ENCODE data around the gene NTM. TPM values are rescaled to one million over a fixed set of nuclear protein-coding genes. Genes with fewer than 3 reads are reported as not detected.

NTM gene
- total and polyA plus RNA-seq, 2 donors from 2014 or later = 0.92 to 10.3 TPM

DNA sequence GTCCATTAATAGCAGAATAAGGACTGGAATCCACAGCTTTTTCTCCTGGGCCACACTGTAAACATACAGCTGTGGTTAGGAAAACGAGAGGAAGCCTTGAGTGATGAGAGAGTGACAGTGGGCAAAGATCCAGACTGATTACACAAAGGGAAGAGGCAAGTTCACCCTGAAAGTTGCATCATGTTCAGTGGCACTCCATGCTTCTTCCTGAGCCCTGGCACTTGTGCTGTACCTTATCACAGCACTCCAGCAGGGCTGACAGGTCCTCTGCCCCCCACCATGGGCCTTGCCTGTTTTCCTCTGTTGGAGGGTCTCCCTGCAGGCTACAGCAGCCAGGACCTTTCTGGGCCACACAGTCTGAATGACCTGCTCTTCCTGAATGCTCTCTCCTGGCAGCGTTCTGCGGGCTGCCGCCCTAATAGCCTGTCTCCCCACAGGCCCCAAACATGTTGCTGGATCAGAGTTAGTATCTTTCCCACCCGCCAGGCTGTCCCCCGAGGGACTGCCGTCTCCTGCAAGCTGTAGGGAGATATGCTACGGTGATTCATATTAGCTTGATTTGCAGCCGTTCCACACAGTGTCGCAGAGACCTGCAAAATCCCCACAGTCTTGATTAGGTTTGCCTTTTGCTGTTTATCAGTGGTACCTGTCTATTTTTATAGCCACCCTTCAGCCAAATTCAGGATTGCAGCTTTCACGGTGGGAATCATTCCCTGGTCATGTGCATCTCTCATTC lies 60.2 kb downstream of the NTM start:
- Histone ChIP-seq H3K9ac (ENCODE audit: low read length in 3 of 3) (no peak overlapping the region), H3K27ac (ENCODE audit: low read depth in 2 of 2, low read length in 2 of 2) (no peak overlapping the region), H3K27me3 (ENCODE audit: control insufficient read depth, insufficient read depth, low read length) (no peaks in the 10 kb centered on the region), H3K9me3 (ENCODE audit: control insufficient read depth in 2 of 3, insufficient read depth in 1 of 3, low read length in 3 of 3) (no peaks in the 10 kb centered on the region), H3K36me3 (ENCODE audit: control insufficient read depth in 2 of 3, insufficient read depth in 3 of 3, low read length in 3 of 3) (no peaks in the 10 kb centered on the region), H3K4me1 (ENCODE audit: control insufficient read depth in 2 of 3, insufficient read depth in 2 of 3, low read depth in 1 of 3, low read length in 3 of 3) (no peaks in the 10 kb centered on the region), H3K4me3 (ENCODE audit: low read length in 3 of 3) (no peak overlapping the region)
- FAIRE-seq (no peak), DNase-seq (no peak)
- TF ChIP-seq, protein P1, sequence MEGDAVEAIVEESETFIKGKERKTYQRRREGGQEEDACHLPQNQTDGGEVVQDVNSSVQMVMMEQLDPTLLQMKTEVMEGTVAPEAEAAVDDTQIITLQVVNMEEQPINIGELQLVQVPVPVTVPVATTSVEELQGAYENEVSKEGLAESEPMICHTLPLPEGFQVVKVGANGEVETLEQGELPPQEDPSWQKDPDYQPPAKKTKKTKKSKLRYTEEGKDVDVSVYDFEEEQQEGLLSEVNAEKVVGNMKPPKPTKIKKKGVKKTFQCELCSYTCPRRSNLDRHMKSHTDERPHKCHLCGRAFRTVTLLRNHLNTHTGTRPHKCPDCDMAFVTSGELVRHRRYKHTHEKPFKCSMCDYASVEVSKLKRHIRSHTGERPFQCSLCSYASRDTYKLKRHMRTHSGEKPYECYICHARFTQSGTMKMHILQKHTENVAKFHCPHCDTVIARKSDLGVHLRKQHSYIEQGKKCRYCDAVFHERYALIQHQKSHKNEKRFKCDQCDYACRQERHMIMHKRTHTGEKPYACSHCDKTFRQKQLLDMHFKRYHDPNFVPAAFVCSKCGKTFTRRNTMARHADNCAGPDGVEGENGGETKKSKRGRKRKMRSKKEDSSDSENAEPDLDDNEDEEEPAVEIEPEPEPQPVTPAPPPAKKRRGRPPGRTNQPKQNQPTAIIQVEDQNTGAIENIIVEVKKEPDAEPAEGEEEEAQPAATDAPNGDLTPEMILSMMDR (IDR thresholded peaks at IDR 0.05; ENCODE audit: borderline replicate concordance, extremely low read depth, insufficient read depth) = no peak
- intact Hi-C loops (cut with DNase I) = no loop called here

DNA sequence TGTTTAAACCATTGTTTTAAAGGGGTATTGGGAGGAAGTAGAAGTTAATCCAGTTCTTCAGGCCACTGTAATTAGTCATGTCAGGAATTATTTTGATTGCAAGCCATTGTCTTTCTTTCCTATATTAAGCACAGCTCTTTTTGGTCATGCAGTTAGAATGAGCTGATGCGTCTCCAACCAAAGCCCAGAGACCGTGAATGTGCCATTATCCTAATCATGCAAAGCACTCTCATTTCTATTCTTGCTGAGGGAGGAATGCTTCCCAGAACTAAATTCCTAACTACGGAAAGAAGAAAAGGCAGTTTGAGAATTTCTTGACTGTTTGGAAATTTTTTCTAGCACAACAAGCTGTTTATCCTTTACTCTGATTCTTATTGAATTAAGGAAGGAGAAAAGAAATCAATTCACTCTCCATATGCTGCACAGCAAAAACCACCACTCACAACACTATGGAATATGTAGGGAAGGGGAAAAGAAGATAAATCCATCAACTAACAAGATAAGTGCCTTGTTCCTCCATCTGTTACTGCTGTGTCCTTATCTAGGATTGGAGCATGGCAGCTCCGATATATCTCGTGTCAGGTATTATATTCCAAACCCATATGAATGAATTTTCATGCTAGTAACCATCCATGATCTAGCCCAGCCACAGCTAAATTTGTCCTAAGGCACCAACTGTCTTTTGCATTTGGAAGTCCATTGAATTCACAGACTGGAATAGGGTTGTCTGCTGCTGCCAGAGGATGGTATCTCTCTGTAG lies 70.8 kb downstream of the NTM start:
- Histone ChIP-seq H3K4me3 (ENCODE audit: low read length in 3 of 3) (no peak overlapping the region), H3K36me3 (ENCODE audit: control insufficient read depth in 2 of 3, insufficient read depth in 3 of 3, low read length in 3 of 3) (no peaks in the 10 kb centered on the region), H3K27ac (ENCODE audit: low read depth in 2 of 2, low read length in 2 of 2) (no peak overlapping the region), H3K9ac (ENCODE audit: low read length in 3 of 3) (no peak overlapping the region), H3K27me3 (ENCODE audit: control insufficient read depth, insufficient read depth, low read length) (no peaks in the 10 kb centered on the region), H3K4me1 (ENCODE audit: control insufficient read depth in 2 of 3, insufficient read depth in 2 of 3, low read depth in 1 of 3, low read length in 3 of 3) (no peaks in the 10 kb centered on the region), H3K9me3 (ENCODE audit: control insufficient read depth in 2 of 3, insufficient read depth in 1 of 3, low read length in 3 of 3) (no peaks in the 10 kb centered on the region)
- TF ChIP-seq, protein P1 (IDR thresholded peaks at IDR 0.05; ENCODE audit: borderline replicate concordance, extremely low read depth, insufficient read depth) = no peak
- FAIRE-seq (no peak), DNase-seq (no peak)
- intact Hi-C loops (cut with DNase I) = no loop called here

DNA sequence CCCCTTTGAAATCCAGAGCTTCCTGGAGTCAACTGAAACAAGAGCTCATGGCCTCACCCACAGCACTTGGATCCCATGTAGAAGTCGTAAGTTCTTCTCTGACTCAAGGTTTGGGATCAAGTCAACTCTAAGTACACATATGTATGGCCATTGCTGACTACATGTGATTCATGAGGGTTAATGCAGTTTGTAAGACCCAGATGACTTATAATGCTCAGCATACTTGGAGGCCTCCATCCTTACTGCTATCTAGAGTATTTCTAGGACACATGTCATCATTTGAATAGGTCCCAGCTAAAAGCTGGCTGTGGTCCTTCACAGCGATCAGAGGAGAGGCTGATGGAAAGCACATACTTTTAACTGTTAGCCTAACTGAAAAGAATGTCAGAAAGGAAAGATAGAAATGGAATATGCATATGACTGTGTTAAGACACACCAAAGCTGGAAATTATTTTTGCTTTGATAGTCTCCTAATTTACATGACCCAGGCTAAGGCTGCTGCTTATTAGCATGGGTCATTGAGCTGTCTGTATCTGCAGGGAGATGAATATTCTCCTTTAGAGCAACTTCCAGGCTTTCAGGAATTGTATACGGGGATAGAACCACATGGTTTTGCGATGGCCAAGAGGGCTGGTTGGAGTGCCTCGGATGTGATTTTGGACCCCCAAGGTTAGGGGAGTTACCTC lies 76.3 kb downstream of the NTM start:
- DNase-seq = no peak
- TF ChIP-seq, protein P1 (IDR thresholded peaks at IDR 0.05; ENCODE audit: borderline replicate concordance, extremely low read depth, insufficient read depth) = no peak
- Histone ChIP-seq H3K9ac (ENCODE audit: low read length in 3 of 3) (no peak overlapping the region), H3K9me3 (ENCODE audit: control insufficient read depth in 2 of 3, insufficient read depth in 1 of 3, low read length in 3 of 3) (no peaks in the 10 kb centered on the region), H3K36me3 (ENCODE audit: control insufficient read depth in 2 of 3, insufficient read depth in 3 of 3, low read length in 3 of 3) (no peaks in the 10 kb centered on the region), H3K27me3 (ENCODE audit: control insufficient read depth, insufficient read depth, low read length) (no peaks in the 10 kb centered on the region), H3K4me3 (ENCODE audit: low read length in 3 of 3) (no peak overlapping the region), H3K4me1 (ENCODE audit: control insufficient read depth in 2 of 3, insufficient read depth in 2 of 3, low read depth in 1 of 3, low read length in 3 of 3) (peaks cover 0 to 2% (median 0%) of the 10 kb centered on the region in 3 donors), H3K27ac (ENCODE audit: low read depth in 2 of 2, low read length in 2 of 2) (no peak overlapping the region)
- intact Hi-C loops (cut with DNase I) = no loop called here
- no peak for FAIRE-seq
